Natural killer cell (primary cell): ENCODE results near the gene FYB2. TPM values are rescaled to one million over a fixed set of nuclear protein-coding genes. Genes with fewer than 3 reads are reported as not detected.

ENCODE experiments used
- ATAC-seq, 3 donors: fragments of 150-1000 bp in 2 of 3; fragments of 200-7000 bp in 1 of 3; cut with Tn5 transposase; 1 replicate in 1 of 3; 2 replicates in 2 of 3; pipeline ENCODE4 v1.10.0; 2021; ENCODE audit warnings: mild to moderate bottlenecking in 2 of 3, moderate library complexity in 2 of 3
- DNase-seq, 2 donors: peaks; one replicate each; pipeline versions ENCODE4 v3.0.0 to v3.0.0-alpha.2; 2013 to 2021; ENCODE audit warnings: mixed read lengths in 1 of 2
- H3K27ac ChIP-seq: one replicate; pipeline ENCODE4 v1.5.1; 2013; ENCODE audit warnings: mild to moderate bottlenecking, low read length
- H3K27me3 ChIP-seq: one replicate; pipeline ENCODE4 v1.6.1; 2013; ENCODE audit warnings: low read length; ENCODE audit not compliant: control insufficient read depth, insufficient read depth
- H3K36me3 ChIP-seq: one replicate; pipeline ENCODE4 v1.6.1; 2013; ENCODE audit warnings: low read length; ENCODE audit not compliant: control insufficient read depth, insufficient read depth
- H3K4me1 ChIP-seq: one replicate; pipeline ENCODE4 v1.6.1; 2013; ENCODE audit warnings: low read length; ENCODE audit not compliant: control insufficient read depth, insufficient read depth
- H3K4me3 ChIP-seq: one replicate; pipeline ENCODE4 v1.5.1; 2013; ENCODE audit warnings: low read length
- H3K9me3 ChIP-seq: one replicate; pipeline ENCODE4 v1.6.1; 2013; ENCODE audit warnings: low read length; ENCODE audit not compliant: control insufficient read depth, insufficient read depth
- H3K27ac Mint-ChIP-seq, 2 donors: one replicate each; pipeline ENCODE4 v1.8.0; 2022; ENCODE audit warnings: mild to moderate bottlenecking in 2 of 2, mixed read lengths in 2 of 2, moderate library complexity in 1 of 2
- H3K27me3 Mint-ChIP-seq, 2 donors: one replicate each; pipeline ENCODE4 v1.8.0; 2022; ENCODE audit warnings: low read depth in 2 of 2, mixed read lengths in 2 of 2
- H3K36me3 Mint-ChIP-seq: one replicate; pipeline ENCODE4 v1.8.0; 2022; ENCODE audit warnings: mixed read lengths
- H3K4me1 Mint-ChIP-seq, 2 donors: one replicate each; pipeline ENCODE4 v1.8.0; 2022; ENCODE audit warnings: mixed read lengths in 2 of 2
- H3K4me3 Mint-ChIP-seq: one replicate; pipeline ENCODE4 v1.8.0; 2022; ENCODE audit warnings: mild to moderate bottlenecking, moderate library complexity, mixed read lengths
- H3K9me3 Mint-ChIP-seq, 2 donors: one replicate each; pipeline ENCODE4 v1.8.0; 2022; ENCODE audit warnings: mixed read lengths in 2 of 2
- CTCF ChIP-seq: fragments of 200-600 bp; IDR thresholded peaks from one replicate; pipeline ENCODE4 v1.8.0; 2022; ENCODE audit warnings: antibody characterized with exemption
- WGBS: methylation state at CpG from one replicate; pipeline ENCODE4 v1.1.7; 2013; ENCODE audit warnings: missing lambda C conversion rate; ENCODE audit not compliant: insufficient coverage; 5-methylcytosine and 5-hydroxymethylcytosine counted together
- intact Hi-C: fragments of 100-400 bp; cut with micrococcal nuclease; formaldehyde crosslinking; loops from one replicate; pipeline ENCODE4 v1.14.2; 2022
- total RNA-seq, 4 donors: library from RNA; stranded (reverse); fragments of 120-200 nt in 1 of 4; gene quantifications; one replicate each; pipeline versions ENCODE4 v1.2.3 to v1.2.4, GENCODE V29; 2013 to 2022

Gene FYB2
- total RNA-seq, 3 donors from 2014 or later (not counting 1 experiment from before 2014, with no cell fraction given): not detected

DNA sequence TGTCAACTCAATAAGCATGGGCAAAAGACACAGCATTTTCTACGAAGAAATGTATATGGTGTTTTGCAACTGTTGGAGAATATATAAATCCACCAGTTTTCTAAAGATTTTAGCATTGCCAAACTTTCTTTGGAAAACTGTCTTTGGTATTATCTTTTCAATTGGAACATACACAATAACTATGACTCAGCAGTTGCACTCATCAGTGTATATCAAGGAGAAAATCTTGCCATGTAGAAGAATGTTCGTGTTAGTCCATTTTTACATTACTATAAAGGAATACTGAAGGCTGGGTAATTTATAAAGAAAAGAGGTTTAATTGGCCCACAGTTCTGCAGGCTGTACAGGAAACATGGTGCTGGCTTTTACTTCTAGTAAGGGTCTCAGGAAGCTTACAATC, 133.0 kb downstream of the FYB2 start:
- no peak for ATAC-seq
- Mint-ChIP-seq H3K36me3 (no peaks in the 10 kb centered on the region), H3K4me3 (no peak overlapping the region), H3K4me1 (no peaks in the 10 kb centered on the region), H3K27ac (no peak overlapping the region), H3K27me3 (peaks cover 0 to 2% of the 10 kb centered on the region in 2 donors), H3K9me3 (no peaks in the 10 kb centered on the region)
- Histone ChIP-seq H3K27me3 (peaks cover 2% of the 10 kb centered on the region), H3K4me1 (no peaks in the 10 kb centered on the region), H3K36me3 (no peaks in the 10 kb centered on the region), H3K27ac (no peak overlapping the region), H3K4me3 (no peak overlapping the region), H3K9me3 (no peaks in the 10 kb centered on the region)
- no CpG with 5 or more reads among the region's 2 CpGs for WGBS
- intact Hi-C loops: no loop called here
- DNase-seq: no peak
- no peak for TF ChIP-seq CTCF

DNA sequence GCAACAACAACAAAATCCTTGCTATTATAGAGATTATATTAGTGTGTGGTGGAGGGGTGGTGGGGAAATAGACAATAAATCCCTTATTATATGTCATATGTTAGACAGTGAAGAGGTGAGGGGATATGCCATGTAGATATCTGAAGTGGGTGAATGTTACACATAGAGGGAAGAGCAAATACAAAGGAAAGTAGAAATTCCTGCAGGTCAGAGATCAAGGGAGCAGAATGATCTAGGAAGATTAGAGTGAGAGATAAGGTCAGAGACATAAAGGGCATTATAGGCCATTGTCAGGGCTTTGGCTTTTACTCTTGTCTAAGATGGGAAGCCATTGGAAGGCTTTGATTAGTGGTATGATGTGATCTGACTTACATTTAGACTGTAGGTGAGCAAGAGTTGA, 135.6 kb downstream of the FYB2 start:
- no peaks in the 10 kb centered on the region for H3K9me3 Mint-ChIP-seq
- no peak for TF ChIP-seq CTCF
- H3K27ac Mint-ChIP-seq: no peak overlapping the region
- no peak overlapping the region for H3K27ac ChIP-seq
- ATAC-seq: no peak
- H3K4me1 Mint-ChIP-seq: no peaks in the 10 kb centered on the region
- no peaks in the 10 kb centered on the region for H3K36me3 Mint-ChIP-seq
- no peaks in the 10 kb centered on the region for H3K4me1 ChIP-seq
- no peak overlapping the region for H3K4me3 Mint-ChIP-seq
- no peaks in the 10 kb centered on the region for H3K9me3 ChIP-seq
- no peaks in the 10 kb centered on the region for H3K36me3 ChIP-seq
- peaks cover 2% of the 10 kb centered on the region for H3K27me3 ChIP-seq
- H3K27me3 Mint-ChIP-seq: peaks cover 0 to 2% of the 10 kb centered on the region in 2 donors
- intact Hi-C loops: no loop called here
- no peak overlapping the region for H3K4me3 ChIP-seq
- no peak for DNase-seq

GRCh38 chr1:56676571-56677035, 142.6 kb downstream of the FYB2 start:
- Mint-ChIP-seq H3K4me3 (no peak overlapping the region), H3K27ac (no peak overlapping the region), H3K9me3 (no peaks in the 10 kb centered on the region), H3K27me3 (peaks cover 0 to 4% of the 10 kb centered on the region in 2 donors), H3K4me1 (no peaks in the 10 kb centered on the region), H3K36me3 (no peaks in the 10 kb centered on the region)
- WGBS: 50% methylated on average over 2 of the region's 2 CpGs
- Histone ChIP-seq H3K4me3 (no peak overlapping the region), H3K27ac (no peak overlapping the region), H3K4me1 (no peaks in the 10 kb centered on the region), H3K27me3 (no peaks in the 10 kb centered on the region), H3K9me3 (no peaks in the 10 kb centered on the region), H3K36me3 (no peaks in the 10 kb centered on the region)
- ATAC-seq (no peak), DNase-seq (no peak)
- TF ChIP-seq CTCF: no peak
- intact Hi-C loops: no loop called here

GRCh38 chr1:56675763-56676162, 143.4 kb downstream of the FYB2 start:
- DNase-seq: no peak
- Histone ChIP-seq H3K9me3 (no peaks in the 10 kb centered on the region), H3K27me3 (no peaks in the 10 kb centered on the region), H3K36me3 (no peaks in the 10 kb centered on the region), H3K4me1 (no peaks in the 10 kb centered on the region), H3K4me3 (no peak overlapping the region), H3K27ac (no peak overlapping the region)
- H3K9me3 Mint-ChIP-seq: no peaks in the 10 kb centered on the region
- ATAC-seq: no peak
- H3K27me3 Mint-ChIP-seq: peaks cover 0 to 4% of the 10 kb centered on the region in 2 donors
- intact Hi-C loops: no loop called here
- H3K27ac Mint-ChIP-seq: no peak overlapping the region
- H3K4me1 Mint-ChIP-seq: no peaks in the 10 kb centered on the region
- H3K36me3 Mint-ChIP-seq: no peaks in the 10 kb centered on the region
- H3K4me3 Mint-ChIP-seq: no peak overlapping the region
- TF ChIP-seq CTCF: no peak
